HG02759 (cell line): ENCODE data around the gene RASGRF1.

ENCODE experiments used
- ATAC-seq: cut with Tn5 transposase; IDR thresholded peaks from one replicate; pipeline ENCODE4 v1.9.1; 2021; ENCODE audit warnings: mild to moderate bottlenecking, moderate library complexity; ENCODE audit not compliant: unreplicated experiment

The RASGRF1 gene

GRCh38 chr15:79068790-79069189, 21.8 kb downstream of the RASGRF1 start:
- ATAC-seq, result no peak

- no peak for ATAC-seq
These were observed 22.6 kb downstream of the RASGRF1 start for GRCh38 chr15:79067969-79068368.

GRCh38 chr15:79067072-79067833, 23.3 kb downstream of the RASGRF1 start:
- no peak for ATAC-seq

DNA sequence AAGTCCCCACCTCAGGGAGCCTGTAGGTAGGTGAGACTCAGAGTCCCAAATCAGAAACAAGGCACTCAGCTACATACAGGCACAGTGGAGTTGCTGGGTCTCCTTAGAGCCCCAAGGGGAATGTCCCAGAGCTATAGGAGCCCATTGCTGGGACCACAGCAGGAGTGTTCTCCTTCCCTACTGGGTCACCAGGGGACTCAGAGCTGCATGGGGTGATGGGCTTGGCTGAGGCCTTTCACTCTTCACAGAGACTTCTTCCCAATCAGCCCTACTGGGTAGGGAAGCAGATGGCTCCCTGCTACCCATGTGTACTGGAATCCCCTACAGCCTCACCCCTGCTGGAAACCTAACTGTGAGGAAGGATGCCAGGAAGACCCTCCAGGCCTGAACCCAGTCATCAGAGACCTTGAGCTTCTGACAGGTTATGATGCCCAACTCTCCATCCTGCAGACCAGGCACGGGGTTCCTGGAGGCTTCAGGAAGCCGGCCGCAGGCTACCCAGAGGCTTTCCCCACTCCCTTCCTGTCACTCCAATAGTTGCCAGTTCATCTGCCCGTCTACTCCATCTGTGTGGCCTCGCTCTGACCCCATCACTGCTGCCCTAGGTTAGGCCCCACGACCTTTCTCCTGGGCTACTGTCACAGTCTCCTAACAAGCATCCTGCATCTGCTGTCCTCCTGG, 24.0 kb downstream of the RASGRF1 start:
- ATAC-seq, result no peak

DNA sequence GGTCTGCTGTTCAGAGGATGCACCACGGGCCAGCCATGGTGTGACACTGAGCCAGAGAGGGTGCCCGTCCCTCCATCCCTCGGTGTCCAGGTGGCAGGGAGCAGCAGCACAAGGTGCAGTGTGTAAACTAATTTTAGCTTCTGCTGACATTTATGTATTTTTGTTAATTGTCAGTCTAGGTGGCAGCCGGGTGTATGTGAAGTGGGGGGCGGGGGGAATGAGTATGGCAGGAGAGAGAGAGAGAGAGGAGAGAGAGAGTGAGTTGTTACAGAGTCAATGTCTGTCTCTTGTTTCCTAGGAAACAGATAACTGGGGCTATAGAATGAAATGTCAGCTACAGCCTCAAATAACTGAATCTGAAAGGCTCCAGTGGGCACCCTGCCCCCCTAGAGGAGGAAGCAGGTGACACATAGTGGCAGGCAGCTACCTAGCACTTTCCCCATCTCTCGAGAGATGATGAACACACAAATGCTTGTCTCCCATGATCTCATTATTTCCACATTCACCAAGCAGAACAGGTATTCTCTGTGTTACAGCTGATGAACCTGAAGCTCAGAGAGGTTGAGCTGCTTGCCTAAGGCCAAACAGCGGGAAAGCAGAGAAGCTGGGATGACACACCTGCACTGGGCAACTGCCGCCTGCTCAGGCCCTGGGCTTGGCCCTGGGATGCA, 24.7 kb downstream of the RASGRF1 start:
- no peak for ATAC-seq

GRCh38 chr15:79065361-79065705, 25.2 kb downstream of the RASGRF1 start:
- ATAC-seq, result no peak

DNA sequence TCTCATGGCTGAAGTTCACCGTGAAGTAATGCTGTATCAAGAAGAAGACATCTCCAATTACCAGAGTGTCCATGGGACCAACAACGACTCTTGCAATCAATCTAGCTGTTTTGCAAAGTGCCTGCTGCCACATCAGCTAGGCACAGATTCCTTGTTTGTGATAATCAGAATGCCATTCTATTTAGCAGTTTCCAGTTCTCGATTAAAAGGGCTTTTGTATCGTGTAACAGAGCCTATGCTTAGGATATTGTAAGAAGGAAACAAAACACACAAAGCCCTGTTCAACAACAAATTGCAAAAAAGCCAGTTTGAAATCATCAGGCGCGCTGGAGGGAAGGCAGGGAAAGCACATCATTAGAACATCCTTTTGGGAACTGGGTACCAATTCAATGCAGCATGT, 26.1 kb downstream of the RASGRF1 start:
- ATAC-seq, result no peak

DNA sequence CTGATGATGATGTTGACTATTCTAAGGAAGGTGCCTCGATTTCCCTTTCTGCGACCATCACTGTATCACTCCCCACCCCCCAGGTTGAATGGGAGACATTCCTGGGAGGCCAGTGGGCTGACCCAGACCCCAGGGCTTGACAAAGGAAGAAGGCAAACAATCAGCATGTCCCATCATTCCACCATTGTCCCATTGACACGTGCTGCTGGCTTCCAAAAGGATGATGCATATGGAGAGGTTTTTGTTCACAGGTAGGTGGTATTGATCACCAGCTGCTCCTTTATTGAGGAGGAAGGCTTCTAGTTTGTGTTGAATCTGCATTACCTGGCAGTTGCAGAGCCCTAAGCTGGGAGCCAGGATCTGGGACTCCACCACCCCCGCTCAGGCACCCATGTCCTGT, 30.4 kb downstream of the RASGRF1 start:
- ATAC-seq, result no peak

GRCh38 chr15:79059081-79059572, 31.5 kb downstream of the RASGRF1 start:
- no peak for ATAC-seq

- ATAC-seq, result no peak
These were observed 32.2 kb downstream of the RASGRF1 start for GRCh38 chr15:79058260-79058850.

DNA sequence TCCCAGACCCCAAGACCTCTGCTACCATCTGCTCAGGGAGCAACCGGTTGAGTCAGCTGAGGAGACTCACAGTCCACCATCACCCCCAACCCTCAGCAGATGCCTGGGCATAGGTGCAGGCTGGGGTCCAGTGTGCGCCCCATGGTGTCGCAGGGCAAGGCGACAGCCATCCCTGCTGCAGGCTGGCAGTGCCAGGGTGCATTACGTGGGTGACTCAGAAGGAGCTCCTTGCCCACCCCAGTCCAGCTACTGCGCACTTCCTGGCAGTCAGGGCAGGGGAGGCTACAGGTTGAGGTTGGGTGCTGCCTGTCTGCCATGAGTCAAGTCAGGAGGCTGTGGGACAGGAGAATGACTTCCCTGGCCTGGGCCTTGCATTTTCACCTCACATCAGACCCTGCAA, 33.5 kb downstream of the RASGRF1 start:
- no peak for ATAC-seq

- no peak for ATAC-seq
These were observed 36.2 kb downstream of the RASGRF1 start for GRCh38 chr15:79054350-79054749.

DNA sequence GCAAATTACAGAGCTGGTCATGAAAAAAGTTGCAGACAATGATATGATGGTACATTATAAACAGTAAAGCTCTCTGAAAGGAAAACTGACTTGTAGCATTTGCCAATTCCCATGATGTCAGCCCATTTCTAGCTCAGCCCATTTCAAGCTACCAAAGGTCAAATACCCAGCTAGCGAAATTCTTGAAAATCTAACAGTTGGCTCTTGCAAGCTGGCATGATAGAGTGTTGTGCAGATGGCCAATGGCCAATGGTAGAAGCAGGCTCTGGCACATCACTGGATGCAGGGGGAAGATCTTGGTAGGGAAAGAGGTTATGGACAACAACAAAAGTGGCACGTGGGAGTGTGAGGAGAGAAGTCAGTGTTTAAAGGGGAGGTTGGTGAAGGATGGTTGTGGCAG, 36.7 kb downstream of the RASGRF1 start:
- ATAC-seq, result no peak

GRCh38 chr15:79051941-79052731, 38.4 kb downstream of the RASGRF1 start:
- no peak for ATAC-seq

DNA sequence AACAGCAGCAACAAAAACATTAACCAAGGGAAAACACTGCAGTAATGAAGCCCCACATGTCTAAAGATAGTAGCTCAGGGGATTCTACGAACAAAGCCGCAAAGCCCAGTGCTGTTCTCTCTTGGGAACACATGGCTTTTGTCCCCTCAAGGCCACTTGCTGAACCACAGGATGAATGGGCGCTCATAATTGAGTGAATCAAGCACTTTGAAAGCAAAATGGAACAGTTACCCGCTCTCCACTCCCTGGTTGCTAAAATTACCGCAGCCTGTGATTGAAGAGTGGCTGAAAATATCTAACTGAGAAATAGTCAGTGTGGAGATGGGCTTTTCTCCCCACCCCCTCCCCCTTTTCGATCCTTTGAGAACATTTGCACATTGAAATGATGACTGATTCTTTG, 39.6 kb downstream of the RASGRF1 start:
- no peak for ATAC-seq

DNA sequence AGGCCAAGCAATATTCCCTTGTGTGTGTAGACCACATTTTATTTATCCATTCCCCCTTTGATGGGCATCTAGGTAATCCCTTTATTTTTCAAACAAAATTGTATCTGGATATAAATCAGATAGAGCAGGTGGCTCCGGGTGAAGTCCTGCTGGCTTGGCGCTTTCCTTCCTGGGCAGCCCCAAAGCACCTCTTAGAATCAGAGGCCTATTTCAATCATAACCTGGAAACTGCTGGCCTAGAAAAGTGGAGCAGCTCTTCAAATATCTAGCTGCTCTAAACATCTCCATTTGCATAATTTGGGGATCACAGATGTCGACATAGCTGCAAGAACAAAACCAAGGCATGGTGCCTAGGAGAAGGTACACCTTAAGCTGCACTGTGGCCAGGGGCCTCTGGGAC, 40.2 kb downstream of the RASGRF1 start:
- ATAC-seq, result no peak

DNA sequence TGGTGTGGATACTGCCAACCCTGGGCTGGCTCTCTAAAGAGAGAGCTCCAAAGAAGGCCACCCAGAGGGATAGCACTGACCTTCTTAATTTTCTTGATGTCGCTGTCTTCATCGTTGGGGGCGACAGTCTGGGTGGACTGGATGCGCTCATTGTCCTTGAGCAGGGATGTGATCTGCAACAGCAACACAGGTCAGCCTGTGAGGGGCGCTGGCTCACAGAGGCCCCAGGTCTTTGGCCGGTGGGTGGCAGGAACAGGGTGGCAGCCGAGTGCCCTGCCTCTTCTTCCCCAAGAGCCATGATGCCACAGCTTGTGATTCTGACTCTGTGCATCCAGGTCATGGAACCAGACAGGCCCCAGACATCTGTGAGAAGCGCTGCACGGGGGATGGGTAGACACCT, 41.2 kb downstream of the RASGRF1 start:
- no peak for ATAC-seq

- ATAC-seq, result no peak
These were observed 42.7 kb downstream of the RASGRF1 start for GRCh38 chr15:79047676-79048439.

GRCh38 chr15:79046691-79047404, 43.7 kb downstream of the RASGRF1 start:
- no peak for ATAC-seq
